GM18951 (cell line): ENCODE measurements around the gene HLTF.

ENCODE experiments used
- POLR2A ChIP-seq: IDR thresholded peaks from 4 replicates; pipeline ENCODE4 v1.6.1; 2011; ENCODE audit warnings: mild to moderate bottlenecking; ENCODE audit not compliant: insufficient read length, insufficient read depth; ENCODE audit errors: extremely low read depth
- in situ Hi-C: fragments of 300-500 bp; cut with MboI; formaldehyde crosslinking; loops from one replicate; pipeline ENCODE4 v1.12.0; 2022; ENCODE audit warnings: low sequenced_read_pairs, mixed read lengths, inconsistent platforms; ENCODE audit not compliant: unreplicated experiment

HLTF gene

DNA sequence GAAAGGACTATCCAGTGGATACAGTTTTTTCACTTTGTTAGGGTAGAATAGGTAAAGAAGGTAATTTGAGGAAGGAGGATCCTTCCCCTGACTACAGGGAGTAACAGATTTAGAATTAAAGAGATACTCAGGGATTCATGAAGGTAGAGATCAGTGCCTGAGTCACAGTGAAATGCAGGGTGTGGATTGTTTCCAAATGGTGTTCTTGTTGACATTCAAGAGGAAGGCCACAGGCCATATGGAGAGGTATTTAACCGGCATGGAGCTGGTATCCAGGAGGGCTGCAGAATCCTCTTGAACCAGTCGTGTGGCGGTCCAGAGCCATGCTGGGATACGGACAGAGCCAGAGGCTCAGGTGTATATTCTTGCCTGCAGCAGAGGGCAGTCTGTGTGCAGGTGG is 66.8 kb downstream of the HLTF start:
- no peak for TF ChIP-seq POLR2A
- in situ Hi-C loops = no loop called here

DNA sequence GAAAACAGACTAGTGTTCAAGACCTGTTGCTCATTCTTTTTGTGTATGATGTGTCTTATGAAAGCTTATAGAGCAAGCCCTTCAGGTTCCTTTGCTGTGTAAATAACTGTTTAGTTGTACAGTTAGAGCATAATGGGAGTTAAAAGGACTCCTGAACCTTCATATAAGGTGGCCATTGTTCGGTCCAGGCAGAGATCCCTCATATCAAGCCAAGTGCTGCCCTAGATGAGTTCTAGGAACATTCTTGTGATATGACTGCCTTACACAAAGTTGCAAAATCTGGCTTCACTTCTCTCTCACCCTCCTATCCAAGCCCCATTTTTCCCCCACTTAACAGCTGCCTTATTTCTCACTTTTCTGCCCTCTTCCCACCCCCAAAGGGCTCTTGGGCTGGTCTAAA is 68.1 kb downstream of the HLTF start:
- TF ChIP-seq POLR2A = no peak
- in situ Hi-C loops = no loop called here

GRCh38 chr3:149016669-149017541 is 69.4 kb downstream of the HLTF start:
- in situ Hi-C loops = no loop called here
- TF ChIP-seq POLR2A = no peak

GRCh38 chr3:149016242-149016641 is 70.1 kb downstream of the HLTF start:
- in situ Hi-C loops = no loop called here
- no peak for TF ChIP-seq POLR2A

GRCh38 chr3:149015393-149015792 is 70.9 kb downstream of the HLTF start:
- in situ Hi-C loops = no loop called here
- no peak for TF ChIP-seq POLR2A

GRCh38 chr3:149013726-149014125 is 72.6 kb downstream of the HLTF start:
- TF ChIP-seq POLR2A = no peak

GRCh38 chr3:149011676-149012075 is 74.7 kb downstream of the HLTF start:
- in situ Hi-C loops = no loop called here
- TF ChIP-seq POLR2A = no peak

More at GRCh38 chr3:149013726-149014125, 72.6 kb downstream of the HLTF start:
- in situ Hi-C loops = no loop called here

GRCh38 chr3:149010966-149011365 is 75.4 kb downstream of the HLTF start:
- in situ Hi-C loops = no loop called here
- TF ChIP-seq POLR2A = no peak

GRCh38 chr3:149010504-149010951 is 75.8 kb downstream of the HLTF start:
- in situ Hi-C loops = no loop called here
- no peak for TF ChIP-seq POLR2A

- in situ Hi-C loops = no loop called here
- no peak for TF ChIP-seq POLR2A
Measured at GRCh38 chr3:149009732-149010131, 76.6 kb downstream of the HLTF start.

DNA sequence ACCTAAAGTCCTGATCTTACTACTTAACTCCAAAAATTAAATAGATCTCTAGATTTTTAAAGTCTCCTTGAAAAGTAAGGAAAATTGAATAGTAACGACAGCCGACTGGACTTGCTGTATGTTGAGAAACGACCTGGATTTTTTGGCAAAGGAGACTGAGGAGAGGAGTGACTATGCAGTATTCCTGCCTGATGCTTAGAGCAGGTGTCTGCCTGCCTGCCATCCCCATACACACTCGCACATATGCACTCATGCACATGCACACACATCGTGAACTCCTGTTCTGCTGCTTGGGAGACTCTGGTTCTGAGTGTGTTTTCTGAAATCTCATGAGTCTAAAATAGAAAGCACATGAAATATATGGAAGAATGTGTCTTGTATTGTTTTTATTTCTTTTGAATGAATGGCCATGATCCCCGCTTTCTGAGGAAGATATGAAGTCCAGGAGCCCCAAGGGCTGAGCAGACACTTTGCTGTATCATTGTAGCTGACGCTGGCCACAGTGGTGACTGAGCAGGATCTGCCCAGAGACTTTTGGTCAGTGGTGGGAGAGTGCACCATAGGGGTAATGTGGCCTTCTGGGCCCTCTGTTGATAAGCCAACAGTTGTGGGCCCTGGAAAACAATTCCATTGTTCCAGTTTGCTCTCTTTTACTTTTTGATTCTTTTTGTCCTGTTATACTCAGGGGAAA is 78.6 kb downstream of the HLTF start:
- in situ Hi-C loops = no loop called here

DNA sequence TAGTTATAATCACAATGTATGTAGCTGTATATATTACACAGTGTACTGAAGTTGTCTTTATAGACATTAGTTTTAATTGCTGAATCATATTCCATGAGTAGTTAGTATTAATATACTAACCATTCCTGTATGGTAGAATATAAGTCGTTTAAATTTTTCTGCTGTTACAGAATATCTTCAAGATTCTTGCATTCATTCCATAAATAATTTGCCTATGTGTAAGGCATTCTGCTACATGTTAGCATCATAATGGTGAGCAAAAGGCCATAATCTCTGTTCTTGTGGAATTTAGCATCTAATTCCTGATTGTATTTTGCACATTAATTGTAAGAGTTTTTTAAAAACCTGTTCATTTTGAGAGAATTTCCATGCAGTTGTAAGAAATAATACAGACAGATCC is 80.9 kb downstream of the HLTF start:
- in situ Hi-C loops = no loop called here
- no peak for TF ChIP-seq POLR2A

More for the DNA sequence above, 78.6 kb downstream of the HLTF start:
- TF ChIP-seq POLR2A = no peak

- no peak for TF ChIP-seq POLR2A
- in situ Hi-C loops = no loop called here
Measured at GRCh38 chr3:149004622-149005021, 81.7 kb downstream of the HLTF start.
